Lower leg skin (tissue), 3 donors: ENCODE measurements around the gene MTRR.

ENCODE experiments used
- CTCF ChIP-seq, 3 donors: fragments of 450-650 bp; IDR thresholded peaks; one replicate each; pipeline ENCODE4 v1.5.1; 2016; ENCODE audit warnings: antibody characterized with exemption in 3 of 3, mild to moderate bottlenecking in 3 of 3, moderate library complexity in 2 of 3
- POLR2A ChIP-seq, 2 donors: fragments of 450-650 bp; IDR thresholded peaks; one replicate each; pipeline ENCODE4 v1.6.1; 2016 to 2017; ENCODE audit warnings: antibody characterized with exemption in 2 of 2, mild to moderate bottlenecking in 1 of 2, moderate library complexity in 1 of 2

GRCh38 chr5:7844901-7845300 is 24.0 kb upstream of the MTRR start:
- no peak for TF ChIP-seq POLR2A (IDR thresholded peaks at IDR 0.05)
- TF ChIP-seq CTCF (IDR thresholded peaks at IDR 0.05), result no peak
